ENCODE results near the gene EFTUD2. TPM values are rescaled to one million over a fixed set of nuclear protein-coding genes. Genes with fewer than 3 reads are reported as not detected.

EFTUD2 gene
- total RNA-seq, 1 experiment from 2014 or later: 162 TPM

GRCh38 chr17:44848257-44848795 lies 50.9 kb downstream of the EFTUD2 start:
- Mint-ChIP-seq H3K4me1 (peaks cover 31% of the 10 kb centered on the region), H3K9me3 (no peaks in the 10 kb centered on the region), H3K27ac (no peak overlapping the region), H3K27me3 (ENCODE audit: low read depth) (no peaks in the 10 kb centered on the region), H3K36me3 (peaks cover 28% of the 10 kb centered on the region), H3K4me3 (no peak overlapping the region)
- ChIA-PET CTCF (interaction anchor here (0.5 to 3.2 kb wide), 6 partner anchors 30 to 1002 kb away, joined by 3 to 17 read pairs (median 3); no protein-coding TSS in a partner anchor), POLR2A (interaction anchor here (0.6 kb wide), 1 partner anchor 72 kb away, joined by 3 read pairs; no protein-coding TSS in a partner anchor)
- TF ChIP-seq, protein P1, sequence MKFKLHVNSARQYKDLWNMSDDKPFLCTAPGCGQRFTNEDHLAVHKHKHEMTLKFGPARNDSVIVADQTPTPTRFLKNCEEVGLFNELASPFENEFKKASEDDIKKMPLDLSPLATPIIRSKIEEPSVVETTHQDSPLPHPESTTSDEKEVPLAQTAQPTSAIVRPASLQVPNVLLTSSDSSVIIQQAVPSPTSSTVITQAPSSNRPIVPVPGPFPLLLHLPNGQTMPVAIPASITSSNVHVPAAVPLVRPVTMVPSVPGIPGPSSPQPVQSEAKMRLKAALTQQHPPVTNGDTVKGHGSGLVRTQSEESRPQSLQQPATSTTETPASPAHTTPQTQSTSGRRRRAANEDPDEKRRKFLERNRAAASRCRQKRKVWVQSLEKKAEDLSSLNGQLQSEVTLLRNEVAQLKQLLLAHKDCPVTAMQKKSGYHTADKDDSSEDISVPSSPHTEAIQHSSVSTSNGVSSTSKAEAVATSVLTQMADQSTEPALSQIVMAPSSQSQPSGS (CRISPR knock-in tag; IDR thresholded peaks at IDR 0.05; ENCODE audit: borderline replicate concordance, low read depth): no peak
- no peak for TF ChIP-seq ZNF317 (CRISPR knock-in tag; IDR thresholded peaks at IDR 0.05; ENCODE audit: borderline replicate concordance, low read depth)
- TF ChIP-seq MLX (CRISPR knock-in tag; IDR thresholded peaks at IDR 0.05): no peak
- no peak for TF ChIP-seq TEAD1 (CRISPR knock-in tag; IDR thresholded peaks at IDR 0.05)
- DNase-seq (ENCODE audit: low spot score): no peak
- ATAC-seq: peak; percentile 28; the same call in 1 of the 2 replicates

- ATAC-seq (no peak), DNase-seq (ENCODE audit: low spot score) (no peak)
- no peaks in the 10 kb centered on the region for H3K9me3 Mint-ChIP-seq
- H3K4me1 Mint-ChIP-seq: peaks cover 38% of the 10 kb centered on the region
- POLR2A ChIA-PET: interaction anchor here (0.6 kb wide), 1 partner anchor 73 kb away, joined by 3 read pairs; no protein-coding TSS in a partner anchor
- no peak within 1 kb of the TSS for H3K27ac Mint-ChIP-seq
- H3K27me3 Mint-ChIP-seq (ENCODE audit: low read depth): no peaks in the 10 kb centered on the region
- CTCF ChIA-PET: interaction anchor here (0.9 to 3.2 kb wide), 5 partner anchors 17 to 91 kb away, joined by 3 to 17 read pairs (median 4); no protein-coding TSS in a partner anchor
- TF ChIP-seq FOXP4 (CRISPR knock-in tag; IDR thresholded peaks at IDR 0.05): no peak
- no peak for TF ChIP-seq USF2 (CRISPR knock-in tag; IDR thresholded peaks at IDR 0.05)
- no peak for TF ChIP-seq CTCF (IDR thresholded peaks at IDR 0.05)
- TF ChIP-seq FOXK1 (CRISPR knock-in tag; IDR thresholded peaks at IDR 0.05): no peak
- TF ChIP-seq NFATC4 (CRISPR knock-in tag; IDR thresholded peaks at IDR 0.05): no peak
- TF ChIP-seq ESRRA (CRISPR knock-in tag; IDR thresholded peaks at IDR 0.05; ENCODE audit: borderline replicate concordance): no peak
- TF ChIP-seq ZNF138 (CRISPR knock-in tag; conservative IDR thresholded peaks at IDR 0.05): no peak
- no peak for TF ChIP-seq CREM (CRISPR knock-in tag; IDR thresholded peaks at IDR 0.05)
- no peak for TF ChIP-seq NR3C1 (CRISPR knock-in tag; conservative IDR thresholded peaks at IDR 0.05; ENCODE audit: low read depth)
- no peak for TF ChIP-seq SMAD4 (CRISPR knock-in tag; IDR thresholded peaks at IDR 0.05)
- TF ChIP-seq OVOL2 (CRISPR knock-in tag; IDR thresholded peaks at IDR 0.05; ENCODE audit: borderline replicate concordance): no peak
- TF ChIP-seq GTF2I (CRISPR knock-in tag; conservative IDR thresholded peaks at IDR 0.05): no peak
- TF ChIP-seq, protein P2, sequence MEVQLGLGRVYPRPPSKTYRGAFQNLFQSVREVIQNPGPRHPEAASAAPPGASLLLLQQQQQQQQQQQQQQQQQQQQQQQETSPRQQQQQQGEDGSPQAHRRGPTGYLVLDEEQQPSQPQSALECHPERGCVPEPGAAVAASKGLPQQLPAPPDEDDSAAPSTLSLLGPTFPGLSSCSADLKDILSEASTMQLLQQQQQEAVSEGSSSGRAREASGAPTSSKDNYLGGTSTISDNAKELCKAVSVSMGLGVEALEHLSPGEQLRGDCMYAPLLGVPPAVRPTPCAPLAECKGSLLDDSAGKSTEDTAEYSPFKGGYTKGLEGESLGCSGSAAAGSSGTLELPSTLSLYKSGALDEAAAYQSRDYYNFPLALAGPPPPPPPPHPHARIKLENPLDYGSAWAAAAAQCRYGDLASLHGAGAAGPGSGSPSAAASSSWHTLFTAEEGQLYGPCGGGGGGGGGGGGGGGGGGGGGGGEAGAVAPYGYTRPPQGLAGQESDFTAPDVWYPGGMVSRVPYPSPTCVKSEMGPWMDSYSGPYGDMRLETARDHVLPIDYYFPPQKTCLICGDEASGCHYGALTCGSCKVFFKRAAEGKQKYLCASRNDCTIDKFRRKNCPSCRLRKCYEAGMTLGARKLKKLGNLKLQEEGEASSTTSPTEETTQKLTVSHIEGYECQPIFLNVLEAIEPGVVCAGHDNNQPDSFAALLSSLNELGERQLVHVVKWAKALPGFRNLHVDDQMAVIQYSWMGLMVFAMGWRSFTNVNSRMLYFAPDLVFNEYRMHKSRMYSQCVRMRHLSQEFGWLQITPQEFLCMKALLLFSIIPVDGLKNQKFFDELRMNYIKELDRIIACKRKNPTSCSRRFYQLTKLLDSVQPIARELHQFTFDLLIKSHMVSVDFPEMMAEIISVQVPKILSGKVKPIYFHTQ (CRISPR knock-in tag; IDR thresholded peaks at IDR 0.05): no peak
- no peak for TF ChIP-seq JUN (CRISPR knock-in tag; IDR thresholded peaks at IDR 0.05)
- TF ChIP-seq NFE2L1 (CRISPR knock-in tag; IDR thresholded peaks at IDR 0.05): no peak
- H3K36me3 Mint-ChIP-seq: peaks cover 21% of the 10 kb centered on the region
- no peak within 1 kb of the TSS for H3K4me3 Mint-ChIP-seq
Observed at GRCh38 chr17:44847586-44847985, 51.7 kb downstream of the EFTUD2 start, which contains the start of gene HIGD1B. TSS of gene HIGD1B (plus strand) at chr17:44847883. CDS start at chr17:44848153, 270 bp downstream.

Data from WTC11 (cell line).